Middle frontal gyrus (tissue), 1 donor: ENCODE measurements around the gene PIN1.
"Not testable (repeated sequence)": the region's sequence is repeated elsewhere in the genome, so short reads cannot be mapped to it uniquely, and the experiment has no call there.

Source experiments
- DNase-seq: peaks from one replicate; pipeline ENCODE4 v3.0.0-alpha.2; 2015; ENCODE audit warnings: low spot score; ENCODE audit errors: extremely low spot score

Gene PIN1

DNA sequence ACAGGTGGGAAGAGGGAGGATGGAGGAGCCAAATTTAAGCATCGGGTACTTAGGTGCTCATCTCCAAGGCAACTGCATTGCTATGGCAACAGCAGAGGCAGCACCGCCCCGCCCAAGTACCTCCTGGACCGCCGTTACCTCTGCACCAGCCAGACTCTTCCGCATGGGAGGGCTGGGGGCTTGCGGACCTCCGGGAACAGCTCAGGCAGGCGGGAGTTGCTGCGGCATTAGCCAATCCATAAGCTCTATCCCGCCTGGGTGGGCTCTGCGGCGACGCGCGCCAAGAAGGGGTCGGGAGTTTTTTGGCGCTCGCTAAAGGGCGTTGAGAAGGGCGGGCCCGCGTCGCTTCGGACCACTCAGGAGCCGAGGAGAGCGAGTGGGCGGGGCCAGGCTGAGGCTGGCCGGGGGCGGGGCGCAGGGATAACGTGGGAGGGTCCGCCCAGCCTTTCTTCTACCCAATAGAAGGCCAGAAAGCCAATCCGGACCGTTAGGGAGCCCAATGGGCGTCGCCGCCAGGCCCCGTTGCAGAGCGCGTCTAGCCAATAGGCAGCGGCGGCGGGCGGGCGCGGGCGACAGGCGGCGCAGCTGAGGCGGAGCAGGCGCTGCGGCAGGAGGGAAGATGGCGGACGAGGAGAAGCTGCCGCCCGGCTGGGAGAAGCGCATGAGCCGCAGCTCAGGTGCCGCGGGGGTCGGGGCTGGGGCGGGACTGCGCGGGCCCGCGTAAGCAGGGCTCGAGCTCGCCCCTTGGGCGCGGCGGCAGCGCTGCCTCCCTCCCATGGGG lies at the start of gene PIN1:
TSS of gene PIN1 (plus strand) at position 593 of the 781 bp plus-strand sequence. CDS start at position 620, 27 bp downstream.
- peak; percentile 96 for DNase-seq

DNA sequence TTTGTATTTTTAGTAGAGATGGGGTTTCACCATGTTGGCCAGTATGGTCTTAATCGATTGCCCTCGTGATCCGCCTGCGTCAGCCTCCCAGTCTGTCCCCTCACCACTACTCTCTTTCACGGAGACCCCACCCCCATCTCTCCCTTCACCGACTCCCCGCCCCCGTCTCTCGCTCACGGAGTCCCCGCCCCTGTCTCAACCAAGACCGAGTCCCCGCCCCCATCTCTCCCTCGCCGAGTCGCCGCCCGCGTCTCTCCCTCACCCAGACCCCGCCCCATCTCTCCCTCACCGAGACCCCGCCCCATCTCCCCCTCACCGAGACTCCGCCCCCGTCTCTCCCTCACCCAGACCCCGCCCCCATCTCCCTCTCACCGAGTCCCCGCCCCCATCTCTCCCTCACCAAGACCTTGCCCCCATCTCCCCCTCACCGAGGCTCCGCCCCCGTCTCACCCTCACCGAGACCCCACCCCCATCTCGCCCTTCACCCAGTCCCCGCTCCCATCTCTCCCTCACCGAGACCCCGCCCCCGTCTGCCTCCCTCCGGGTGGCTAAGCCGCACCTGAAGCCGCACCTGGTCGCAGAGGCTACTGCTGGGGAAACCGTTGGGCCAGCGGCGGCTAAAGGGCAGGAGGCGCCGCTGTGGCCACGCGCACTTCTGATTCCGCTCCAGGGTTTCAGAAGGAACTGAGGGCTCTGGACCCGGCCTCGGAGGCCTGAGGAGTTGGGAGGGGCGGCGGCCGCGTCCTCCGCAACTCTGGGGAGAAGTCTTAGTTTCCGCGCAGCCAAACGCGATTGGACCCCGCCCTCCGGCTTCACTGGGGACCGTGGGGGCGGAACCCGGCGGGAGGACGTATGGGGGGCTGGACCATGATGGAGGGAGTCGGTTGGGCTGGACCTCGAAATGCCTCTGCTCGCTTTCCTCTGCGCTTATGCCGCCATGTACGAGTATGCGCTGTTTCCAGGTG lies 49.5 kb upstream of the PIN1 start:
- peak; percentile 76 for DNase-seq

DNA sequence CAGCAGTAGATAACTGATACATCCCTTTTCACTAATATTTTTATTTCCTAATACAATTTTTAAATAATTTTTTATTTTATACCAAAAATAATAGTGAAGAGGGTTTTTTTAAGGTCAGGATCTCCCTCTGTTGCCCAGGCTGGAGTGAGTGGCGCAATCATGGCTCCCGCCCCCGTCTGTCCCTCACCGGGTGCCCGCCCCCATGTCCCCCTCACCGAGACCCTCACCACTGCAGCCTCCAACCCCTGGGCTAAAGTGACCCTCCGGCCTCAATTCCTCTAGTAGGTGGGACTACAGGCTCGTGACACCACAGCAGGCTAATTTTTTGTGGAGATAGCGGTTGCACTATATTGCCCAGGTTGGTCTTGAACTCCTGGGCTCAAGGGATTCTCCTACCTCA lies 48.8 kb upstream of the PIN1 start:
- no peak for DNase-seq

DNA sequence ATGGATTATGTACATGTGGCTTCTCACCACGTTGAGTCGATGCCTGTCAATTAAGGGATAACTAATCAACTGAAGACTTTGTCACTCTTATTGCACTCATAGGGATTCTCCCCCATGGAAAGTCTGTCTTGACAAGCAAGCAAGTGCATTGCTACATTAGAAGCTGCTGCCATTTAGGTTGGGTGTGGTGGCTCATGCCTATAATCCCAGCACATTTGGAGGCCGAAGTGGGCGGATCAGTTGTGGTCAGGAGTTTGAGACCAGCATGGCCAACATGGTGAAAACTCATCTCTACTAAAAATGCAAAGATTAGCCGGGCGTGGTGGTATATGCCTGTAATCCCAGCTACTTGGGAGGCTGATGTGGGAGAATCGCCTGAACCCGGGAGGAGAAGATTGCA lies 48.3 kb upstream of the PIN1 start:
- no peak for DNase-seq

GRCh38 chr19:9788604-9789003 lies 46.5 kb upstream of the PIN1 start:
- not testable (repeated sequence) for DNase-seq

GRCh38 chr19:9789066-9789465 lies 46.1 kb upstream of the PIN1 start:
- DNase-seq, result no peak

DNA sequence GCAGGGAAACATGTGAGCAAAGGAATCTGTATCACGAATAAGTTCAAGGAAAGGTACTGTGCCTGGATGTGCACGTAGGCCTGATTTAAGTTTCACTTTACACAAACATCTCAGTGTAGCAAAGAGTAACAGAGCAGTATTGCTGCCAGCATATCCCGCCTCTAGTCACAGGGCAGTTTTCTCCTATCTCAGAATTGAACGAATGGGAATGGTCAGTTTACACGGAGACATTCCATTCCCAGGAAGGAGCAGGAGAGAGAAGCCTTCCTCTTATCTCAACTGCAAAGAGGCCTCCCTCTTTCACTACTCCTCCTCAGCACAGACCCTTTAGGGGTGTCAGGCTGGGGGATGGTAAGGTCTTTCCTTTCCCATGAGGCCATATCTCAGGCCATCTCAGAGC lies 45.5 kb upstream of the PIN1 start:
- not testable (repeated sequence) for DNase-seq

- not testable (repeated sequence) for DNase-seq
Measured at GRCh38 chr19:9791073-9791367, 44.1 kb upstream of the PIN1 start.

- DNase-seq, result peak; percentile 68
Measured at GRCh38 chr19:9791552-9792205, 43.4 kb upstream of the PIN1 start.

DNA sequence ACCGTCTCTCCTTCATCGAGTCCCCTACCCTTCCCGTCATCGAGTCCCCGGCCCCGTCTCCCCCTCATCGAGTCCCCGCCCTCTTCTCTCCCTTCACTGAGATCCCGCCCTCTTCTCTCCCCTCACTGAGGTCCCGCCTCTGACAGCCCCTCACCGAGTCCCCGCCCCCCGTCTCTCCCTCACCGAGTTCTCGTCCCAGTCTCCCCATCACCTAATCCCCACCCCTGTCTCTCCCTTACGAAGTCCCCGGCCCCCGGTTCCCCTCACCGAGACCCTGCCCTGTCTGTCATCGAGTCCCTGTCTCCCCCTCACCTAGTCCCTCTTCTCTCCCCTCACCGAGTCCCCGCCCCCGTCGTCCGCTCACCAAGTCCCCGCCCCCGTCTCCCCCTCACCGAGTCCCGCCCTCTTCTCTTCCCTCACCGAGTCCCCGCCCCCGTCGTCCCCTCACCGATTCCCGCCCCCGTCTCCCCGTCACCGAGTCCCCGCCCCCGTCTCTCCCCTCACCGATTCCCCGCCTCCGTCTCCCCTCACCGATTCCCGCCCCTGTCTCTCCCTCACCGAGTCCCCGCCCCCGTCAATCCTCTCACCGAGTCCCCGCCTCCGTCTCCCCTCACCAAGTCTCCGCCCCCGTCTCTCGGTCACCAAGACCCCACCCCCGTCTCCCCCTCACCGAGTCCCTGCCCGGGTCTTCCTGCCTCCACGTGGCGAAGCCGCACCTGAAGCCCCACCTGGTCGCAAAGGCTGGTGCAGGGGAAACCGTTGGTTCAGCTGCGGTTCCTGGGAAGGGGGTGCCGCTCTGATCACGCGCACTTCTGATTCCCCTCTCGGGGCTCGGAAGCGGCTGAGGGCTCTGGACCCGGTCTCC lies 42.7 kb upstream of the PIN1 start:
- DNase-seq, result peak; percentile 62

GRCh38 chr19:9793071-9793591 lies 42.0 kb upstream of the PIN1 start:
- no peak for DNase-seq

DNA sequence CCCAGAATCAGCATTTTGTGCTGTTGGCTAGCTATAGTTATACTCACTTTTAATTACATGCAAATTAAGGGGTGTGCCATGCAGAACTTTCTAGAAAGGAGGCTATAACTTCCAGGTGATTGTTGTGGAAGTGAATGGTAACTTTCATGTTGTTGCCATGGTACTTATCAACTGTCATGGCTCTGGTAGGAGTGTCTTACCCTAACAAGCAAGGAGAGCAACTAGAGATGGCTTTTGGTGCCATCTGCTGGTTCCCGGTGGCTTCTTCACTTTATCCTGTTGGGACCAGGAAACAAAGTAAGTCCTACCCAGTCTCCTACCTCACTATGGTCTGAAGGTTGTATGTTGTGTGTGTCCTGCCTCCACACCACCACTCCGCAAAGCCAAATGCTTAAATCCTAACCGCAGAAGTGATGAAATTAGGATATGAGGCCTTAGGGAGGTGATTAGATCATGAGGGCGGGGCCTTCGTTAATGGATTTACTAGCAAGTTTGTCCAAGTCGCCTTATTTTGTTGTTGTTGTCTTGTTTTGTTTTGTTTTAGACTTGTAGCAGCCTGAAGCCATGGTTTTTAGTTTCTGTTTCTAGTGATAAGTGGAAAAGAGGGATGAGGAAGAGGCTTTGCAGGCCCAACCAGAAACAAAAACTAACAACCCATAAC lies 38.9 kb upstream of the PIN1 start:
- DNase-seq, result peak; percentile 81

- DNase-seq, result no peak
Measured at GRCh38 chr19:9797871-9798270, 37.2 kb upstream of the PIN1 start.

DNA sequence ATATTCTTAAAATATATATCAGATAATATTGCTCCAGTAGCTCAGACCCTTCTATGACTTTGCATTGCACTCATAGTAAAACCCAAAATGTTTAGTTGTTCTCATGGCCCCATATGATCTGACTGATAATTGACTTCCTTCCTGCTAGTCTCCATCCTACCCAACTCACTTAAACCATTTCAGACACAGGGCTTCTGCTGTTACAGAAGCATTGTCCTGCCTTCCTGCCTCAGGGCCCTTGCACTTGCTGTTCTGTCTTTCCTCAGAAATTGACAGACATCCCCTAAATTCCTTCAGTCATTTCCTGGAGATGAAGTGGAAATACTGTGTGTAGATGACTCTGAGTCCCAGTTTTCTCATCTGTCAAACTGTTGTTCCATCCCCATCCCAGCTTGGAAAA lies 36.0 kb upstream of the PIN1 start:
- no peak for DNase-seq

GRCh38 chr19:9801976-9802375 lies 33.1 kb upstream of the PIN1 start:
- DNase-seq, result no peak

DNA sequence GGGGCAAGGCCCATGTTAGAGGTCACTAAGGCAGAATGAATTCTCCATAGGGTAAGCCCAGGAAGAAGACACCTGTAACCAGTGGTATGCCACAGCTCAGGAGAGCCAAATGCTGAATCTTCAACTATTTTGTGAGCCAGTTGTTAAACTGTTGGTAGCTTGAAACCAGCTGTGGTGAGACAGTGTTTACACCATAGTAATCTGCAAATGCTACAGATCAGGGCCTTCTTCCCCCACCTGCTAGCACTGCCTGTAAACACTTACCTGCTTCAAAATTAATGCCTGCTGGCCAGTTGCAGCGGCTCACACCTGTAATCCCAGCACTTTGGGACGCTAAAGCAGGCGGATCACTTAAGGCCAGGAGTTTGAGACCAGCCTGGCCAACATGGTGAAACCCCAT lies 28.3 kb upstream of the PIN1 start:
- DNase-seq, result no peak

DNA sequence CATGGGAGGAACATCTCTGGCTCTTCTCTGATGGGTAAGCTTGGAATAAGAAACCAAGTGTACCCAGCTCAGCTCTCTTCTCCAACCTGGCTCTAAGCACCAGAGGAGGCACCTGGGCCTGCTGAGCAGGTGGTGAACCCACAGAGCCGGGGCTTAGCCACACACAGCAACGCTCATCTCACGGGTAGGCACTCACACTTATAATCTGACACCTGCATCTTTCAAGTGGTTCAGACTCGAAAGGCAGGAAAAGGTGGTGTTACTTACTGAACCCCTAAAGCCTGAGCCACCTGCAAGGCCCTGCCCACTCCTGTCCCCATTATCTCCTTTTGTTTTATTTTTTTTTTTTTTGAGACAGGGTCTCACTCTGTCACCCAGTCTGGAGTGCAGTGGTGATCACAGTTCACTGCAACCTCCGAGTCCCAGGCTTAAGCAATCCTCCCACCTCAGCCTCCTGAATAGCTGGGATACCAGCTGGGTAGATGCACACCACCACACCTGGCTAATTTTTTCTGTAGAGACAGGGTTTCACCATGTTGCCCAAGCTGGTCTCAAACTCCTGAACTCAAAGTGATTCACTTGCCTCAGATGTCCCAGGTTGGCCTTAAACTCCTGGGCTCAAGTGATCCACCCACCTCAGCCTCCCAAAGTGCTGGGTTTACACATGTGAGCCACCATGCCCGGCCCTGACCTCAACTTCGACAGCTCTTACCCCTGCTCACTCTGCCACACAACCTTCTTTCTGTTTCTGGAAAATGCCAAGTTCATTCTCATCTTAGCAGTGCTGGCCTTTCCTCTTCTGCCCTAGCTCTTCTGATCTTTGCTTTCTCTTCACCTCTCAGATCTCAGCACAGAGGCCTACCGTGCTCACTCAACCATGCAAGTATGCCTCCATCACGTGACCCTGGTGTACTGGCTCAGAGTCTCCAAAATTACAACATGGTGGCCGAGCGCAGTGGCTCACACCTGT lies 26.0 kb upstream of the PIN1 start:
- no peak for DNase-seq

- DNase-seq, result no peak
Measured at GRCh38 chr19:9811139-9811538, 24.0 kb upstream of the PIN1 start.

DNA sequence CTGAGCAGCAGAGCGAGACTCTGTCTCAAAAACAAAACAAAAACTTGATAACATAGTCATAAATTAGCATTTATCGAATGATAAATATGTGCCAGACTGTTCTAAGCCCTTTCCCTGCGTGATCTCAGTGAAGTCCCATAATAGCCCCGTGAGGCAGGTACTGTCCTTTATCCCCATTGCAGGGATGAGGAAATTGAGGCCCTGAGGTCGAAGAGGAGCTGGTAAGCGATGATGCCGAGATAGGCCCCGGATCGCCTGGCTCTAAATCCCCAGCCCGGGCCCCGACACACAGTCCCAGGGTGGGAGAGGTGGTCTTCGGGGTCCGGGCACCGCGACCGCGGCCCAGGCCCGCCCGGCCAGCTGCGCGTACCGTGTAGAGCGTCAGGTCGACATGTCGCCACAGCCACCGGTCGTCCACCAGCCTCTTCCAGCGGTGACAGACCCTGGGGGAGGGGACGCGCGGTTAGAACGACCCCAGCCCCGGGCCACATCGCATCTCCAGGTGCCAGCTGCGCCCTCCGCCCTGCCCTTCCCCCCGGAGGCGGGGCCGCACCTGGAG lies 16.9 kb upstream of the PIN1 start:
- no peak for DNase-seq
